ENCODE measurements around the gene ATP9A.

- TF ChIP-seq, protein P1, sequence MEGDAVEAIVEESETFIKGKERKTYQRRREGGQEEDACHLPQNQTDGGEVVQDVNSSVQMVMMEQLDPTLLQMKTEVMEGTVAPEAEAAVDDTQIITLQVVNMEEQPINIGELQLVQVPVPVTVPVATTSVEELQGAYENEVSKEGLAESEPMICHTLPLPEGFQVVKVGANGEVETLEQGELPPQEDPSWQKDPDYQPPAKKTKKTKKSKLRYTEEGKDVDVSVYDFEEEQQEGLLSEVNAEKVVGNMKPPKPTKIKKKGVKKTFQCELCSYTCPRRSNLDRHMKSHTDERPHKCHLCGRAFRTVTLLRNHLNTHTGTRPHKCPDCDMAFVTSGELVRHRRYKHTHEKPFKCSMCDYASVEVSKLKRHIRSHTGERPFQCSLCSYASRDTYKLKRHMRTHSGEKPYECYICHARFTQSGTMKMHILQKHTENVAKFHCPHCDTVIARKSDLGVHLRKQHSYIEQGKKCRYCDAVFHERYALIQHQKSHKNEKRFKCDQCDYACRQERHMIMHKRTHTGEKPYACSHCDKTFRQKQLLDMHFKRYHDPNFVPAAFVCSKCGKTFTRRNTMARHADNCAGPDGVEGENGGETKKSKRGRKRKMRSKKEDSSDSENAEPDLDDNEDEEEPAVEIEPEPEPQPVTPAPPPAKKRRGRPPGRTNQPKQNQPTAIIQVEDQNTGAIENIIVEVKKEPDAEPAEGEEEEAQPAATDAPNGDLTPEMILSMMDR (IDR thresholded peaks at IDR 0.05) = no peak
- no peak for TF ChIP-seq POLR2AphosphoS5 (IDR thresholded peaks at IDR 0.05)
Measured at GRCh38 chr20:51667491-51667890, 100.7 kb downstream of the ATP9A start.
